Stimulated activated CD4-positive, alpha-beta T cell treated with anti-CD3 and anti-CD28 coated beads, Interleukin-4, amount 100 ng/mL, for 1 hour (primary cell): ENCODE measurements around the gene ATF7IP2.

Experiments used
- DNase-seq: peaks from one replicate; pipeline ENCODE4 v3.0.0-alpha.2; 2020

ATF7IP2 gene

GRCh38 chr16:10518479-10519041, 132.7 kb downstream of the ATF7IP2 start:
- DNase-seq = no peak

GRCh38 chr16:10519297-10519696, 133.4 kb downstream of the ATF7IP2 start:
- DNase-seq = no peak

- DNase-seq = no peak
Measured at GRCh38 chr16:10519929-10520868, 134.3 kb downstream of the ATF7IP2 start.

GRCh38 chr16:10520869-10521578, 135.2 kb downstream of the ATF7IP2 start:
- no peak for DNase-seq

GRCh38 chr16:10521681-10522274, 135.9 kb downstream of the ATF7IP2 start:
- DNase-seq = peak; percentile 26

GRCh38 chr16:10522966-10523365, 137.1 kb downstream of the ATF7IP2 start:
- no peak for DNase-seq

GRCh38 chr16:10525214-10525825, 139.5 kb downstream of the ATF7IP2 start:
- DNase-seq = no peak

GRCh38 chr16:10526962-10527361, 141.1 kb downstream of the ATF7IP2 start:
- DNase-seq = no peak

- no peak for DNase-seq
Measured at GRCh38 chr16:10528635-10529034, 142.8 kb downstream of the ATF7IP2 start.

GRCh38 chr16:10529895-10530669, 144.2 kb downstream of the ATF7IP2 start:
- no peak for DNase-seq

- no peak for DNase-seq
Measured at GRCh38 chr16:10530685-10531084, 144.8 kb downstream of the ATF7IP2 start.

- DNase-seq = no peak
Measured at GRCh38 chr16:10531582-10531981, 145.7 kb downstream of the ATF7IP2 start.
